ENCODE results near the gene TTLL11.

The TTLL11 gene

GRCh38 chr9:121962421-121962820, 130.7 kb downstream of the TTLL11 start:
- no peak for DNase-seq

- DNase-seq = no peak
Measured at GRCh38 chr9:121960665-121961064, 132.4 kb downstream of the TTLL11 start.

- DNase-seq = no peak
Measured at GRCh38 chr9:121958530-121958929, 134.6 kb downstream of the TTLL11 start.

GRCh38 chr9:121956808-121957207, 136.3 kb downstream of the TTLL11 start:
- DNase-seq = no peak

- DNase-seq = no peak
Measured at GRCh38 chr9:121955649-121956048, 137.5 kb downstream of the TTLL11 start.

GRCh38 chr9:121954477-121955140, 138.5 kb downstream of the TTLL11 start:
- no peak for DNase-seq

- DNase-seq = no peak
Measured at GRCh38 chr9:121952611-121953010, 140.5 kb downstream of the TTLL11 start.

GRCh38 chr9:121950866-121951265, 142.2 kb downstream of the TTLL11 start:
- DNase-seq = no peak

- DNase-seq = no peak
Measured at GRCh38 chr9:121950441-121950840, 142.7 kb downstream of the TTLL11 start.

- no peak for DNase-seq
Measured at GRCh38 chr9:121949766-121950165, 143.3 kb downstream of the TTLL11 start.

- DNase-seq = no peak
Measured at GRCh38 chr9:121949364-121949763, 143.7 kb downstream of the TTLL11 start.

- DNase-seq = no peak
Measured at GRCh38 chr9:121947775-121948174, 145.3 kb downstream of the TTLL11 start.

- no peak for DNase-seq
Measured at GRCh38 chr9:121946465-121946864, 146.6 kb downstream of the TTLL11 start.

- DNase-seq = no peak
Measured at GRCh38 chr9:121945849-121946248, 147.3 kb downstream of the TTLL11 start.

GRCh38 chr9:121945281-121945680, 147.8 kb downstream of the TTLL11 start:
- no peak for DNase-seq

GRCh38 chr9:121944711-121945191, 148.4 kb downstream of the TTLL11 start:
- DNase-seq = no peak

- DNase-seq = no peak
Measured at GRCh38 chr9:121943463-121943862, 149.6 kb downstream of the TTLL11 start.

- DNase-seq = no peak
Measured at GRCh38 chr9:121942866-121943382, 150.2 kb downstream of the TTLL11 start.

GRCh38 chr9:121942313-121942712, 150.8 kb downstream of the TTLL11 start:
- DNase-seq = no peak

- no peak for DNase-seq
Measured at GRCh38 chr9:121939643-121940042, 153.5 kb downstream of the TTLL11 start.

- no peak for DNase-seq
Measured at GRCh38 chr9:121938621-121939020, 154.5 kb downstream of the TTLL11 start.

GRCh38 chr9:121937240-121937639, 155.9 kb downstream of the TTLL11 start:
- no peak for DNase-seq

- DNase-seq = no peak
Measured at GRCh38 chr9:121935739-121936138, 157.4 kb downstream of the TTLL11 start.

- DNase-seq = no peak
Measured at GRCh38 chr9:121930956-121931355, 162.2 kb downstream of the TTLL11 start.

All from CD4-positive, alpha-beta T cell treated with Interleukin-21 for 1 hour (primary cell).